Pancreas (tissue), 10 donors: ENCODE data around the gene CCDC192. TPM values are rescaled to one million over a fixed set of nuclear protein-coding genes. Genes with fewer than 3 reads are reported as not detected.

Source experiments
- ATAC-seq, 4 donors: fragments of 200-7000 bp; cut with Tn5 transposase; one replicate each; pipeline versions ENCODE4 v1.8.0 to v1.9.1; 2020; ENCODE audit warnings: mild to moderate bottlenecking in 4 of 4, moderate library complexity in 4 of 4
- DNase-seq, 6 donors: peaks; one replicate each; pipeline ENCODE4 v3.0.0-alpha.2; 2020
- FAIRE-seq: peaks from 2 replicates; lab custom pipeline; 2012; peaks lifted over from hg19 to GRCh38; lab: Jason Lieb, UNC
- H3K27ac ChIP-seq, 4 donors: fragments of 200-600 bp; sonication (generic); 1 replicate in 3 of 4; 2 replicates in 1 of 4; pipeline versions ENCODE4 v1.5.0 to v1.8.0; 2020
- H3K27me3 ChIP-seq, 4 donors: fragments of 200-600 bp; one replicate each; pipeline ENCODE4 v1.8.0; 2021
- H3K36me3 ChIP-seq, 3 donors: fragments of 200-600 bp; sonication (generic) in 1 of 3; one replicate each; pipeline versions ENCODE4 v1.5.0 to v1.8.0; 2020 to 2021
- H3K4me1 ChIP-seq, 3 donors: fragments of 200-600 bp; one replicate each; pipeline ENCODE4 v1.8.0; 2021
- H3K4me3 ChIP-seq, 4 donors: fragments of 200-600 bp; sonication (generic) in 2 of 4; one replicate each; pipeline versions ENCODE4 v1.5.0 to v1.8.0; 2020 to 2021
- H3K9me3 ChIP-seq, 4 donors: fragments of 200-600 bp; one replicate each; pipeline ENCODE4 v1.8.0; 2021
- whole genome bisulfite sequencing, 2 donors: extraction: QIAGEN DNeasy Blood & Tissue Kit; methylation state at CpG; one replicate each; pipeline ENCODE4 v1.1.7; 2013; 5-methylcytosine and 5-hydroxymethylcytosine counted together
- intact Hi-C, 3 donors: fragments of 100-400 bp; cut with DNase I; formaldehyde crosslinking; loops; one replicate each; pipeline versions ENCODE4 v1.11.1 to v1.14.2; 2022
- polyA plus RNA-seq, 2 donors: library from polyadenylated mRNA; stranded (reverse); fragments of 200-250 nt; gene quantifications; one replicate each; pipeline ENCODE4 v1.2.3, GENCODE V29; 2013
- total RNA-seq, 6 donors: library from RNA; stranded (reverse); fragmentation: NEBNext Ultra II Directional in 4 of 6; extraction: Animal tissue kit (Norgen Biotek cat#: 25700) in 4 of 6; gene quantifications; one replicate each; pipeline versions ENCODE4 v1.2.1 to v1.2.4, GENCODE V29; 2021 to 2023
- TF ChIP-seq, protein P1 (sequence below), 4 donors: fragments of 200-600 bp; sonication (generic) in 3 of 4; IDR thresholded peaks; one replicate each; pipeline versions ENCODE4 v1.5.0 to v1.8.0; 2021; ENCODE audit warnings: antibody characterized with exemption in 4 of 4
- donor health status: healthy with polysubstance abuse.
- donor health status: DM: no; HTN: no; CAD: no; lungs with moderate emphysema.
- donor health status: DM: no; HTN: no; CAD: no.
- donor health status: control.
- donor health status: control.
- donor health status: Bipolar disorder and iron deficiency.
- donor health status: DM: yes; HTN: yes; CAD: no.
- donor health status: DM: no; HTN: no; CAD: no.
- donor health status: DM: no; HTN: no; CAD: no.
- donor health status: DM: yes; HTN: yes; CAD: no.

Gene CCDC192
- total and polyA plus RNA-seq, 8 donors = not detected

DNA sequence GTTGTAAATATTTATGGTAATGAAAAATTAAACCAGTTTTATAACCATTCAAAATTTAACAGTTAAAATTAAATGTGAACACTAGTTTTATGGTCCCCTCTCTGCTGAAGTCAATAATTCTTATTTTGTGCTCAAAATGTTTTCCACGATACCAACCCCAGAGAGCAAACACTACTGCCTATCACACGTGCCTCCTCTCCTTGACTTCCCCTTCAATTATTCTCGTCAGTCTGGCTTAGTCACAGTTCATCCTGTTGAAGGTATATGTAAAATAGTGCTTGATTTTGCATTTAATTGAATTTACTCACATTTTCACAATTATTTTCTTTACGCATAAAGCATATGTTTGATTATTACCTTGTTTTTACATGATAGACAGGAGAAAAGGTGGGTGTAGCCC is 148.8 kb downstream of the CCDC192 start:
- FAIRE-seq (no peak), DNase-seq (no peak), ATAC-seq (no peak)
- Histone ChIP-seq H3K9me3 (no peaks in the 10 kb centered on the region), H3K4me3 (no peak overlapping the region), H3K27ac (no peak overlapping the region), H3K4me1 (no peaks in the 10 kb centered on the region), H3K27me3 (no peaks in the 10 kb centered on the region), H3K36me3 (no peaks in the 10 kb centered on the region)
- TF ChIP-seq, protein P1, sequence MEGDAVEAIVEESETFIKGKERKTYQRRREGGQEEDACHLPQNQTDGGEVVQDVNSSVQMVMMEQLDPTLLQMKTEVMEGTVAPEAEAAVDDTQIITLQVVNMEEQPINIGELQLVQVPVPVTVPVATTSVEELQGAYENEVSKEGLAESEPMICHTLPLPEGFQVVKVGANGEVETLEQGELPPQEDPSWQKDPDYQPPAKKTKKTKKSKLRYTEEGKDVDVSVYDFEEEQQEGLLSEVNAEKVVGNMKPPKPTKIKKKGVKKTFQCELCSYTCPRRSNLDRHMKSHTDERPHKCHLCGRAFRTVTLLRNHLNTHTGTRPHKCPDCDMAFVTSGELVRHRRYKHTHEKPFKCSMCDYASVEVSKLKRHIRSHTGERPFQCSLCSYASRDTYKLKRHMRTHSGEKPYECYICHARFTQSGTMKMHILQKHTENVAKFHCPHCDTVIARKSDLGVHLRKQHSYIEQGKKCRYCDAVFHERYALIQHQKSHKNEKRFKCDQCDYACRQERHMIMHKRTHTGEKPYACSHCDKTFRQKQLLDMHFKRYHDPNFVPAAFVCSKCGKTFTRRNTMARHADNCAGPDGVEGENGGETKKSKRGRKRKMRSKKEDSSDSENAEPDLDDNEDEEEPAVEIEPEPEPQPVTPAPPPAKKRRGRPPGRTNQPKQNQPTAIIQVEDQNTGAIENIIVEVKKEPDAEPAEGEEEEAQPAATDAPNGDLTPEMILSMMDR (IDR thresholded peaks at IDR 0.05) = no peak
- WGBS, 2 donors = 80 to 82% methylated on average over 4 of the region's 4 CpGs
- intact Hi-C loops = no loop called here

DNA sequence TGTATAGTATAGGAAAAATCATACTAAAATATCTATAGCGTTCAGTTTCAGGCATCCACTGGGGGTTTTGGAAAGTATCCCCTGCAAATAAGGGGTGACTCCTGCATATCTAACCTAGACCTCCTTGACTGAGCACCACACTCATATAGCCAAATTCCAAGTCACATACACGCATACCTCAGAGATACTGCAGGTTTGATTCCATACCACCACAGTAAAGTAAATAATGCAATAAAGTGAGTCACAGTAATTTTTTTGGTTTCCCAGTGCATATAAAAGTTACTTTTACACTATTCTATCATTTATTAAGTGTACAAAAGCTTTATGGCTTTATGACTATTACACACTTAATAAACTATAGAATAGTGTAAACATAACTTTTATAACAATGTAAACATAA is 151.3 kb downstream of the CCDC192 start:
- no peak overlapping the region for H3K4me3 ChIP-seq
- FAIRE-seq (peak; percentile 23), ATAC-seq (no peak), DNase-seq (no peak)
- no peaks in the 10 kb centered on the region for H3K27me3 ChIP-seq
- TF ChIP-seq, protein P1 (IDR thresholded peaks at IDR 0.05) = no peak
- H3K27ac ChIP-seq = no peak overlapping the region
- no peaks in the 10 kb centered on the region for H3K9me3 ChIP-seq
- 92% methylated on average over 2 of the region's 2 CpGs for WGBS, 2 donors
- no peaks in the 10 kb centered on the region for H3K4me1 ChIP-seq
- no peaks in the 10 kb centered on the region for H3K36me3 ChIP-seq
- intact Hi-C loops = no loop called here

DNA sequence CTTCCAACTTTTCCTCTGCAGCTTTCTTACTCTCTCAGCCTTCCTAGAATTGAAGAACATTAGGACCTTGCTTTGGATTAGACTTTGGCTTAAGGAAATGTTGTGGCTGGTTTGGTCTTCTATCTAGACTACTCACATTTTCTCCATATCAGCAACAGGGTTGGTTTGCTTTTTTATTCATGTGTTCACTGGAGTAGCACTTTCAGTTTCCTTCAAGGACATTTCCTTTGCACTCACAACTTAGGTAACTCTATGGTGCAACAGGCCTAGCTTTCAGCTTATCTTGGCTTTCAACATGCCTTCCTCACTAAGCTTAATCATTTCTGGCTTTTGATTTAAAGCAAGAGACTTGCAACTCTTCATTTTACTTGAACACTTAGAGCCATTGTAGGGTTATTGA is 153.1 kb downstream of the CCDC192 start:
- Histone ChIP-seq H3K27ac (no peak overlapping the region), H3K27me3 (no peaks in the 10 kb centered on the region), H3K9me3 (no peaks in the 10 kb centered on the region), H3K4me1 (no peaks in the 10 kb centered on the region), H3K36me3 (no peaks in the 10 kb centered on the region), H3K4me3 (no peak overlapping the region)
- no peak for DNase-seq
- peak in 3 of 4 donors; percentile 68 to 93 (median 69) for ATAC-seq
- FAIRE-seq = no peak
- TF ChIP-seq, protein P1 (IDR thresholded peaks at IDR 0.05) = no peak
- intact Hi-C loops = no loop called here

DNA sequence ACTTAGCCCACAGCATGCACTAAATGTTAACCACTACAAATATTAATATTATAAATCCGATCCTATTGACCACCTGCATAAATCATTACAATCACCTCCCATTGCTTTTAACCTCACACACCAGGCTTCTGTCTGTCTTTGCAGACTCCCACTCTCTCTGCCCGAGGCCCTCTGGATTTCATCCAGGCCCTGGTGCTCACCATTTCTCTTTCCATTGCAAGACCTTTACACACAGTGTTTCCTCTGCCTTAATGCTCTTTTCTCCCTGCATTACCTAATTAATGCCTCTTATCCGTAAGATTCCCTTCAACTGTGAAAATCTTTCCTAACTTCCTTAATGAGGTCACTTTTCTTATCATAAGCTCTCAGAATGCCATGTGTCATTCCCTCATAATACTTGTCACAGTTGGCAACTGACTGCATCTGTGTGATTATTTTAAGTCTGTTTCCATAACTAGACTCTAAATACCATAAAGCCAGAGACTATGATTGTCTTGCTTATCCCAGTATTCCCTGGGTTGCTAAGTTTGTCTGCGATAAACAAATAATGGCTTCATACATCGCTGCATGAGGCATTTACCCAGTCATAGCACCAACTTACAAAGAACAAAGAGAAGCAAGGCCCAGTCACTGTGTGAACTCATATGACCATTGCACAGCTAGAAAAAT is 155.1 kb downstream of the CCDC192 start:
- Histone ChIP-seq H3K27me3 (no peaks in the 10 kb centered on the region), H3K27ac (no peak overlapping the region), H3K9me3 (no peaks in the 10 kb centered on the region), H3K4me3 (no peak overlapping the region), H3K36me3 (no peaks in the 10 kb centered on the region), H3K4me1 (no peaks in the 10 kb centered on the region)
- FAIRE-seq (peak; percentile 61), ATAC-seq (no peak), DNase-seq (no peak)
- TF ChIP-seq, protein P1 (IDR thresholded peaks at IDR 0.05) = no peak
- WGBS, 2 donors = 89 to 93% methylated on average over 5 of the region's 5 CpGs
- intact Hi-C loops = no loop called here

DNA sequence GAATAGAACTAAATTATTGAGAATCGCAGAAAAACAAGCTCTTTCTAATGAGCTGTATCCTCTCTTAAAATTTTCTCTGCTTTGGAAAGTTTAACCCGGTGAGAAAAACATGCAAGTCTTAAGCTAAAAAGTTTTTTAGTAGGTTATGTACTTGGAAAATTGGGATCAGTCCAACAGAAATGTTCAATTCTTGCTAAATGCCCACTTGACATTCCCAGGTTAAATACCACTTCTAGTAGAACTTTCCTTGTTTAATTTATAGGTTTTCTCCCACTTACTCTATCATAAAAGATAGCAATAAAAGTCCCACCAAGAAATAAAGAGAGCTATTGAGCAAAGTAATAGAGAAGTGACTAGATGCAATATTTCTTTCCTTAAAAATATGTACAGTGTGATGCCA is 157.1 kb downstream of the CCDC192 start:
- 91 to 92% methylated on average over 2 of the region's 2 CpGs for whole genome bisulfite sequencing, 2 donors
- intact Hi-C loops = no loop called here
- no peaks in the 10 kb centered on the region for H3K36me3 ChIP-seq
- H3K4me3 ChIP-seq = no peak overlapping the region
- no peaks in the 10 kb centered on the region for H3K9me3 ChIP-seq
- H3K27ac ChIP-seq = no peak overlapping the region
- no peak for FAIRE-seq
- no peaks in the 10 kb centered on the region for H3K27me3 ChIP-seq
- H3K4me1 ChIP-seq = no peaks in the 10 kb centered on the region
- no peak for ATAC-seq
- TF ChIP-seq, protein P1 (IDR thresholded peaks at IDR 0.05) = no peak
- DNase-seq = no peak
